GM18502 (cell line): ENCODE data around the gene GSG1L.

Source experiments
- ATAC-seq: cut with Tn5 transposase; IDR thresholded peaks from one replicate; pipeline ENCODE4 v1.9.1; 2021; ENCODE audit warnings: mild to moderate bottlenecking; ENCODE audit not compliant: unreplicated experiment, poor library complexity

Gene GSG1L

DNA sequence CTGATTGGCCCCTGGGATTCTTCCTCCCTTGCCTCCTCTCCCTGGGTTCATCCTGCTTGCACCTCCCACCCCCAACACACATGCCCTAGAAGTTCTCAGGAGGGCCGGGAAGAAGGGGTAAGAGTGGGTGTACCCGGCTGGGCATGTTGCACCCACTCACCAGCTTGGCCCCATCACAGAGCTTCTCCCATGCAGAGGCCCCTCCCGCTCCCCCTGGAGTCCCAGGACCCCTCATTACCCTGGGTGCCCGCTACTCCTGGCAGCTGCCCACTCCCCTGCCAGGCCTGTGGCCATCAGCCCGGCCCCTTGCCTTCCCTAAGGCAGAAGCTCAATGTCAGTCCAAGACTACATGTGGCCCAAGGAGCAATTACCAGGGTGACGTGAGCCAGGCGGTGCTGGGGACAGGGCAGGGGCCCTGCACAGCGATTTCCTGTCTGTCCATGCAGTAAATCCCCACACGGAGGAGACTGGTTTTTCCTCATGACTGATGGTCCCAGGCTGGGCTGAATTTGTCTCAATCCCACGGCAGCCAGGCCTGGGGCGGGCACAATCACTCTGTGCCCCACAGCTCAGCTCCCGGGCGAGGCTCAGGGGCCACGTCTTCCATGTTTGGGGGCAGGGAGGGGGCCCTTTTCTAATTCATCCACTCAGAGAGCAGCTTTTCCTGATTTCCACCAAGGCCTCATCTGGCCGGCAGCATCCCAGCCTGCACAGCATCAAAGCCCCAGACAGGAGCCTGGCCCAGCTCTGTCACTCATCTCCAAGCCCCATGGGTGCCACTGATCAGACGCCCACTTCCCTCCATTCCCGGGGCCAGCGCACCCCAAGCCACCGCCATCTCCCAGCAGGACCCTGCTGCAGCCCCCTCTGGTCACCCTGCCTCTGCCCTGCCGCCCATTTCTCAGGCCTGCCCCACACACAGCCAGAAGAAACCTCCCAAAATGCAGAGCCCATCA is 278.9 kb downstream of the GSG1L start:
- ATAC-seq, result no peak

DNA sequence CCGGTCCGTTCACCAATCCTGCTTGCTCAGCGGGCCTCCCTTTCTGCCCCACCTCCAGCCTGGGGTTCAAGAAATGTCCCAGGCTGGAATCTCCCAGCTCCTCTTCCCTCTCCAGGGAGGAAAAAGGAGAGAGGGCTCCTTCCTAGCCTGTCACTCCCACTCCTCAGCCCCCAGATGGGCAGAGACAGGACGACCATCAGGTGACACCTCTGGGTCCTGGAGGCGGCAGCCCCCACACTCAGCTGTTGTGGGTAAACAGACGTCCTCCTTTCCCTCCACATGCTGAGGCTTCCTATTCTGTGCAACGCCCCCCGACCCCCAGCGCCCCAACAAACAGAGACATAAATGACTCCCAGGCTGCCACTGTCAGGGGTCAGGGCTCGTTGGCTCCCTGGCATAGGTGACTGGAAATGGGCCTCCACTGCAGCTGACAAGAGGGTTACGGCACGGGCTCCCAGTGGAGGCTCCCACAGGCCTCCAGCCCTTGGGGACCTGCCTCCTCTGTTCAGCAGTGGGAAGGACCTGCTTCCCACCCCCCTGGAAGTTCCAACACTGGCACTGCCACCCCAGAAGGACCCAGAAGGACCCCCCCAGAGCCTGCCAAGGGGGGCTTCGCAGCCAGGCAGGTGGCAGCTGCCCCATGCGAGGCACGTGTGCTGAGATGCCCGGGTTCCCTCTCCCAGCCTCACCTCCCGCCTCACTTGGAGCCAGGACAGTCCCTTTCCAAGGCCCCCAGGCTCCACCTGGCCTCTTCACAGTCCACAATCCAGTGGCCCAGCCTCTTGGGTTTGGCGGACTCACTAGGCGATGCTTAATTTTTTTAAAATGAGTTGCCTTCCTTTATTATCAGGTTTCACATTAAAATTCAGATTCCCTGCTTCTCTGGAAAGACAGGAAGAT is 281.3 kb downstream of the GSG1L start:
- no peak for ATAC-seq

DNA sequence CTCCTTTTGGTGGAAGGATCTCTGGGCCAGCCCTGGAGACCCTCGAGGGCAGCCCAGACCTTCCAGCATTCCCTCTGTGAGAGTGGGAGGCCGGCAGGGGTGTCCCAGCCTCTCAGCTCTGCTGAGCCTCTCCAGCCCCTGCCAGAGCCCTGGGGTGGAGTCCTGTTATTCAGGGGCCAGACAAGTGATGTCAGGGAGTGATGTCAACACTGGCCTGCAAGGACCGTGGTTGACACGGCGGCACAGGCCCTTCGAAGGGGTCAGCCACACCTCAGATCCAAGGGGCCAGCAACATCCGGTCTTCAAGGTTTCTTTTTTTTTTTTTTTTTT is 282.4 kb downstream of the GSG1L start:
- ATAC-seq, result no peak

DNA sequence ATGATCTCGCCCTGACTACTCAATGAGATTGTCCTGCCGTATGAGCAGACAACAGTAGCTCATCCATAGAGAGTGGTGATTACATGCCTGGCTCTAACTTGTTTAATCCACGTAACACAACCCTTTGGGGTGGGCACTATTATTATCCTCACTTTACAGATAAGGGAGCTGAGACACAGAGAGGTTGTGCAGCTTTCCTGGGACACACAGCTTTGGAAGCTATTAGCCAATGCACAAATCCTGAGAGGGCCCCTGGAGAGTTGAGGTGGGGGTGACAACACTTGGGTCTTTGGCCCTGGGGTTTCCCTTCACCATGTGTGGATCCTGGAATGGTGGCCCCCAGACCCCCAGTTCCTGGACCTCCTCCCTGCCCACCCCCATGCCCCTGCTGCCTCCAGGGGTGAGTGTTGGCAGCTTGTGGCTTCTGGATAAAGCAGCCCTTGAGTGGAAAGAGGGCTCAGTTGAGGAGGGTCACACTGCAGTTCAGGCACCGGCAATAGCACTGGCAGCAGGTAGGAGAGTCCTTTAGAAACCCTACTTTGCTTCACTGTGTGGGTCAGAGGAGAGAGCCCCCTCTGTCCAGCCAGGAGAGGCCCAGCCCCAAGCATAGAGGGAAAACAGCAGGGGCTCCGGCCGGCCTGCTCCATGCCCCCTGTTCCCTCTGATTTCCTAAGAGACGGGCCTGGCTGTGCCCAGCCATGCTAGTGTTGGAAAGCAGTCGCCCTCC is 282.9 kb downstream of the GSG1L start:
- no peak for ATAC-seq

DNA sequence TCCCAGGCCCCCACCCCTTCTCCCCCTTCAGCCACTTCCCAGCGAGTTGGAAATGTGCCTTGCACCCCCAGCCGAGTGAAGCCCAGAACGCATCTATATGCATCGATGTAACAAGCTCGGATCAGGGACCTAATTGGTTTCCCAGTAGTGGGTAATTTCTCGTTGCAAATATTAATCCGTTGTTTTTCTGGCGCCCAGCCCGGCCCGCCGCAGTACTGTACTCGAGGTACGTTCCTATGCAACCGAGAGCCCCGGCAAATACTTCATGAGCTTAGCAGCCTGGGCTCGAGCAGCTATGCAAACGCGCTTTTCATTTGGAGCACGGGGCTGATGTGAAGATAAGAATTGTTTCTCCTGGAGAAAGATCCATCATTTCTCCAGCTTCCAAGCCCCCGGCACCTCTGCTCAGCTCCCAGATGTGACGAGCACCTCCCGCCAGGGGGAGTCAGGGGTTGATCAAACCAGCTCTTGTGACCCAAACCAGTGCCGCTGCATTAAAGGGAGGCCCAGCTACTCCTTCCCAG is 283.8 kb downstream of the GSG1L start:
- no peak for ATAC-seq

DNA sequence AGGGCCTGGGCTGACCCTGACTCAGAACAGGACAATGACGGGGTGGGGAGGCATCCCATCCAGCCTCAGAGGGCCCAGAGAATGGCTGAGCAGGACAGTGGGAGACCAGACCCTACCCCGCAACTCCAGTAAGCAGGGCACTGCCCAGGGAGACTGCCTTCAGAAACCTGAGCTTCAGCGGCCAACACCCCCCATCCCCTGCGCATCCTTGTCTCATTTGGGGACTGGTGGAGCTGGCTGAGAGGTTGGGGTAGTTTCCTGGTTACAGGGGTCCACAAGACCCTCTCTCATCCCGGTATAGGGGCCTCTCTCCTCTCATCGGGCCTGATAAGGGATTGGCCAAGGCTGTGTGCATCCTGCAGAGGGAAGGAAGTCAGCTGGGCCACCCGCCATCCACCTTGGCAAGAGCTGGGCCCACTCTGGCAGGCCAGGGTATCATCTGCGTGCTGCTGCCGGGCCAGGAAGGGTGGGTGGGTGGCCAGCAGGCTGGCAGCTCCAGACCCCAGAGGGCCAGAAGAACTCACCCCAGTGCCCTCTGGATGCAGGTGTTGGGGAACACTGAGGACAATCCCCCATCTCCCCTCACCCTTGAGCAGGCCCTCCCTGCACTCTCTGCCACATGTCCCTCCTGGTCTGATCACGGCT is 284.5 kb downstream of the GSG1L start:
- ATAC-seq, result no peak

DNA sequence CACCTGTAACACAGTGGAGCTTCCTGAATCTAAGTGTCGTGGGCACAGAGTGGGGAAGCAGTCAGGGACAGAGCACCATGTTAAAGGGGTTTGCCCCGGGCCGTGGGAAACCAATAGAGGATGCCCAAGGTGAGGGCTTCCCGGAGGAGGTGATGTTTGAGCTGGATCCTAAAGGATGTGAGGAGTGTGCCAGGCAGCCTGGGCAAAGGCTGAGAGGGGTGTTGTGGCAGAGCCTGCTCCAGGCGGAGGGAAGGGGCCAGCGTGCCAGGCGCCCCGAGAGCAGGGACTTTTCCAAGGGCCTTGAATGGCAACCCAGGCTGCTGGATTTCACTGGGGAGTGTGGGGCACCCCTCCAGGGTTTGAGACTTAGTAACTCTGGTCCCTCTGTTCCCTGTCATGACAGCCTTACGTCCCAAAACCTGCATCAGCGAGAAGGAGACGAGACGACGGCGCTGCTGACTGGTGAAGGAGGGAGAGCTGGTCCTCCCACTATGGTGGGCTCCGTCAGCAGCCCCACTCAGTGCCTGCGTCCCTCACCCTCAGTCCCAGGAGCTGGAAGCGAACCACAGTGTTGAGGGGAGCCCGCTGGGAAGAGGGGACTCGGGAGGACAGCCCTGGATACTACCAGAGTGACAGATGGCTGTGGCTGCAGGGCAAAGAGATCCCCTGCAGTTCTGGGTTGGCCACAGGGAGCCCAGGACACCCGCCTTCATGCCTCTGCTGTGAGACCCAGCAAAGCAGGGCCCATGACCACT is 285.2 kb downstream of the GSG1L start:
- ATAC-seq, result no peak

DNA sequence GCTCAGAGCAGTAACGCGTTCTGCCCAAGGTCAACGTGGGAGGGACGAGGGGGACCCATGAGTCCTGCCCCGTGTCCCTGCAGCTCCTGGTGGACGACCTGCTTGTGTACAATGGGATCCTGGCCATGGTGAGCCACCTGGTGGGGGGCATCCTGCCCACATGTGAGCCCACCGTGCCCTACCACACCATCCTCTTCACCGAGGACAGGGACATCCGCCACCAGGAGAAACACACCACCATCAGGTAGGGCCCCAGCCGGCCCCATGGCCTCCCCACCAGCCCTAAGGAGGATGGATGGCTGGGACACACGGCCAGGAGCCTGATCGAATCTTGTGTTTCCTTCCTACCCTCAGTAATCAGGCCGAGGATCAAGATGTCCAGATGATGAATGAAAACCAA is 286.0 kb downstream of the GSG1L start:
- ATAC-seq, result no peak

DNA sequence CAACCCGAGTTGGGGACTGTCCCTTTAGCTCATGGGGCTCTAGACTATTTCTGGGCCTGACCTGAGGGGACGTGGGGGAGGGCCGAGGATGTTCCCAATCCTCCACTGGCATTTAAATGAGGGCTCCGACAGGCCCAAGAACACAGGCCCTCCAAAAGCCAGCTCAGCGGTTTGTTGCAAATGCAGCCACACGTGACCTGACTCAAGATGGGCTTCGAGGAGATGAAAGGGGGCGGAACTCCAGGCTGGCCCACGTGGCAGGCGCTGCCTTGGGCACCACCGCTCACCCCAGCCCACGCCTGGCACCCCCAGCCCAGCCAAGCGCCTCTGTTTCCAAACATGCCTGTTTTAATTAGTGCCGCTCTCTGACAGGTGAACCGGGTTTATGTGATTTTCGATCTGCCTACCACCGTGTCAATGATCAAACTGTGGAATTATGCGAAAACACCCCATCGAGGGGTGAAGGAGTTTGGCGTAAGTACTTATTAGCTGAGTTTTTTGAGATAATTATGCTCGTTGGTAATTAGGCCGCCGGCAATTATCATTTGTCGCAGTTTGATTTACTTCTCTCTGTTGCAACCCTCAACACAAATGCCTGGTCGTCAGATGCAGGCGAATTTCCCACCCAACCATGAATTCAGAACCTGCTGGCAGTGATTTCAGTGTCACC is 286.8 kb downstream of the GSG1L start:
- ATAC-seq, result no peak

DNA sequence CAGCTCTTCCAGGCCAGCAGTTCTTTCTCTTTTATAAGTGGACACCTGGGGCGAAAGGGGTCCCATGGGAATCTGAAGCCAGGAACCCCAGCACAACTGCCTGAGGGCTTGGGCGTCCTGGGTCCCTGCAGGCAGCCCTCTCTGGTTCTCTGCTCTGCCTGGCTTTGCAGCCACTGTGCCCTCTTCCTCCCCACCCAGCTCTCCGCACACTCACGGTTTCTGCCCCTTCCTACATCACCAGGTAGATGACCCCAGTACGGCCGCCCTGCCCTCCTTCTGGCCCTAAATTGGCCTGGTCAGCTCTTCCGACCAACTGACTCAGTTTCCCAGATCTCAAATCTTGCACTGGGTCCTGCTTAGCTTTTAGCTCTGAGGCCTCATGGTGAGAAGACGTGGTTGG is 288.3 kb downstream of the GSG1L start:
- ATAC-seq, result no peak

DNA sequence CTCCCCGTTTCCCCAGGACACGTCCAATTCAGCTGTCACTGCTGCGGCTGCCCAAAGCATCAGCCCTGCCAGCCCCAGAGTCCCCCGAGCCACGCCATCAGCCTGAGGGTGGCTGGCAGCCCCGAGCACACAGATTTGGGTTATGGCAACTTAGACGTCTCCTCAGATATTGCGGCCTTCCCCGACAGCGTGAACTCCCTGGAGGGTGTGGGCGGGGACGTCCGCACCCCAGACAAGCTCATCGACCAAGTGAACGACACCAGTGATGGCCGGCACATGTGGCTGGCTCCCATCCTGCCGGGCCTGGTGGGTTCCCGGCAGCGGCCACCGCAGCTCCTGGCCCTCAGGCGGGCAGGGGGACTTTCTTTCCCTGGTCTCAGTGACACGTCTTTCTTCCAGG is 288.7 kb downstream of the GSG1L start:
- no peak for ATAC-seq

DNA sequence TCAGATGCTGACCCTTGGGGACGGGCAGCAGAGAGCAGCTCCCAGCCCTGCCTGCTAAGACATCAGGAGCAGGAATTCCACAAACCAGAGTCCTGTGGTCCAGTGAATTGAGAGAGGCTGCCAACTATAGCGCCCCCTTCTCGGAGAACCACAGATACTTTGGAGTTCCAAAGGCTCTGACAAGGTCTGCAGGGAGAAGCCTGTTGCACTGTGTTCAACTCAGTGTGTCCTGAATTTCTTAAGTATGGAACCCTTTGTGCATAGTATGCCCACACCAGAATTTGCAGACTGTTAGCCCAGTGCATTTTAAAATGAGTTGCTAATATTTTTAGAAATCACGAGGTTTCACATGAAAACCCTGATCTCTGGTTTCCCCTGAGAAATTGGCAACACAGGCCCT is 290.2 kb downstream of the GSG1L start:
- ATAC-seq, result no peak

DNA sequence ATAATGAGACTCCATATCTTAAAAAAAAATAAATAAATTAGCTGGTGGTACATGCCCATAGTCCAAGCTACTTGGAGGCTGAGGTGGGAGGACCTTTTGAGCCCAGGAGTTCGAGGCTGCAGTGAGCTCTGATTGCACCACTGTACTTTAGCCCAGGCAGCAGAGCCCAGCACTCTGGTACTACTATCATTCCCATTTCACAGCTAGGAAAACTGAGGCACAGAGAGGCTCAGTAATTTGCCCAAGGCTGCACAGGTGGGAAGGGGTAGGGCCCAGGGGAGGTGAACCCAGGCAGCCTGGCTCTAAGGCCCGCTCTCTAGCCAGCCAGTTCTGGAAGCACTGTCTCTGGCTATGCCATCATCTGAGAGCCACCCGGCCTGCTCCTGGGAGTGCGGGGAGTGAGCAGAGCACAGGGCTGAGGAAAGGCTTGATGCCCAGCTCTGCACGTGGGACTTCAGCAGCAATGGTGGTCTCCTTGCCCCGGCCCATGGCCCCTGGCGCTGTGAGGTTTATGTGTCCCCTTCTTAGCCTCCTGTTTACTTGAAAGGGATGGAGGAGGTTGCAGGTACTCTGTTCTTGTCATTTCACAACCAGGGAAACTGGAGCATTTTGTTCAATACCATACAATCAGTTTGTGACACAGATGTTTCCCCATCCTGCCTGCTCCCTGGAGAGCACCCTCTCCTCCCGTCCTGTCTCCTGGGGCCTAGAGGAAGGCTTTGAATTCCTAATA is 291.3 kb downstream of the GSG1L start:
- no peak for ATAC-seq

DNA sequence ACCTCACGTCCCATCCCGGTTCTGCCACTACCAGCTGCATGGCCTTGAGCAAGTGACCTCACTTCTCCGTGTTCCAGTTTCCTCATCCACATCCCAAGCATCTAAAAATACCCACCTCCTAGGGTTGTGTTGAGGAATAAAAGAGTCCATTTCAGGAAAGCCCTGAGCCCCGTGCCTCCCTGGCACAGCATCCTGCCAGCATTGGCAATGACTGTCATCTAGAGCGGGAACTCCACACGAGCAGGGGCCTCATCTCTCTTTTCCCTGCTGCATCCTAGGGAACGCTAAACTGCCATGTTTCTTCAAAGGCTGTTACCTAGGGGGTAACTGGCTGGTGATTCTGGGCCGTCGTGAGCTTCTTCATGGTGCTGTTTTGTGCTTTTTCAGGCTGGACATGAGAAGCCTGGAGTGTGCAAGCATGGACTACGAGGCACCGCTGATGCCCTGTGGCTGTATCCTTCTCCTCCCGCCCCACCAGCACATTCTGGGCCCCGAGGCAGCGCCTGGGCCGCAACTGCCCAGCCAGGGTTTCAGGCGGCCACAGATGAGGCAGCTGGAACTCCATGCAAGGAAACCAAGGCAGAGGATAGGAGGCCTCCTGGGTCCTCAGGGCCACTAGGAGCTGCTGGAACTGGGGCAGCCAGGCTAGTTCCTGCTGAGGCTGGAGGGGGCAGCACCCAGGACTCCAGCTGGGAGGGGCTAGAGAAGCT is 292.2 kb downstream of the GSG1L start:
- no peak for ATAC-seq

DNA sequence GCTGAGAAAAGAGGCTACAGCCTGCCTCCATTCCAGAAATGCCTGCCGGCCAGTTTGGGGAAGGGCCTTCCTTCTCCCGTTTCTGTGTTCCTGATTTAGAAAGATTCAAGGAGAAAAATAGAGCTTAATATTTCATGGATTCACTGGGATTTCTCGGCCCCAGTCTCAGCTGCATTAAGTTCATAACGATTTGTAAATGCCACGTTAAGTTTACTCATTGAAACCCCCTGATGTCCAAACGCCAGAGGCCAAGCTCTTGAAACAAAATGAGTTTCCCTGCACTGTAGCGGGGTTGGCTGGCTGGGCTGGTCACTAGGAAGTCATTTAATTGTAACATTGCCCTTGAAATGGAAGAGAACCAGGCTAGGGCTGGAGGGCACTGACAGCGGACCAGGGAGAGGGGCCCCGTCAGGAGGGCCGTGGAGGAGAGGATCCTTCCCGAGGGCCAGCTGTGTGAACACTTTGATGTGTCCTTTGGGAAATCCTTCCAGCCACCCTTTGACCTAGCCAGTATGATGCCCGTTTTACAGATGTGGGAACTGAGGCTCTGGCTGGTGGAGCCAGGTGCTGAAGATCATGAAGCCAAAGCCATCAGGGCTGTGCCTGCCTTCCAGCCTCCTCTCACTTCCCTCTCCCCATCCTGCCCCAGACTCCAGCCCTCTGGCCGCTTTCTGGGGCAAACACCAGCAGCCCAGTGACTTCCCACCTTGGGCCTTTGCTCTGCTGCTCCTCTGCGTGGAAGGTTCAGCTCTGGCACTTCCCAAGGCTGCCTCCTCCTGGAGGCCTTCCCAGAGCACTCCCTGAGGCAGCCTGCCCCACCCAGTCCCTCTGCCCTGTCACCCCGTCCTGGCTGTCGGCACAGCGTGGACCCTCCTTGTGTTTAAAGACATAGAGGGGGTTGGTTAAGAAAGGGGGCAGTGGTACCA is 293.0 kb downstream of the GSG1L start:
- no peak for ATAC-seq

DNA sequence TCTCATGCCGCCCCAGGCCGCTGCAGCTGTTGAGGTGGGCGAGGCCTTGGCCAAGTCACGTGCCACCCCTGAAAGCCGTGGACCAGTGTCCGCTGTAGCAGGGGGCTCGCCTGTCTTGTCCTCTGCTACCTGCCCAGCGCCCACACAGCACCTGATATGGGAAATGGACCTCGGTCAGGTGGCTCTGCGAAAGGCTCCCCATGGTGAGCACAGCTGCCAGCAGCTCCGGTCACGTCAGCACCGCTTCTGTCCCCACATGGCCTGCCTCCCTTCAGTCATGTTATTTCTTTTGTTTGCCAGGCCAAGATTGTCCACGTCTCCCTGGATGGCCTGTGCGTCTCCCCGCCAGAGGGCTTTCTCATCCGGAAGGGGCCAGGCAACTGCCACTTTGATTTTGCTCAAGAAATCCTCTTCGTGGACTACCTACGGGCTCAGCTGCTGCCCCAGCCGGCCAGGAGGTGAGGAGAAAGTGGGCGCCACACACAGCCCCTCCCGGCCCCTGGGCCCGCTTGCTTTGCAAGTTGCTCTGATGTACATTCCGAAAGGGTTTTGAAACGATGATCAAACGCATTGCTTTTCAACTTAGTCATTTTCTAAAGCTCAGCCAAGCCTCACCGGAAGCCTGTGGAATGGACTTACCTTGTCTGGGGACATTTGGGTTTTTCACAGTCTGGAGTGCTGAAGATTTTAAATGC is 293.8 kb downstream of the GSG1L start:
- ATAC-seq, result no peak
